MCF 10A (cell line): ENCODE results near the gene LDLRAD4. TPM values are rescaled to one million over a fixed set of nuclear protein-coding genes. Genes with fewer than 3 reads are reported as not detected.

Source experiments
- BruUV-seq: library from RNA; stranded (reverse); fragments of 400-500 nt; replicated peaks from 2 replicates; lab custom pipeline; 2021; lab: Mats Ljungman, UMichigan
- CTCF ChIA-PET: fragments of 300-600 bp; sonication (Branson Sonifier 250); formaldehyde crosslinking; extraction: SDS; loops from one replicate; lab custom pipeline; 2021; ENCODE audit warnings: antibody characterized with exemption, inconsistent platforms; lab: Yijun Ruan, JAX
- POLR2A ChIA-PET: fragments of 300-600, 350-650 bp; sonication (Branson Sonifier 250); formaldehyde crosslinking; extraction: SDS; loops from one replicate; lab custom pipeline; 2020; ENCODE audit warnings: antibody characterized with exemption, inconsistent platforms; lab: Yijun Ruan, JAX
- DNase-seq: peaks from one replicate; pipeline ENCODE4 v3.0.0-alpha.2; 2018; ENCODE audit not compliant: unreplicated experiment
- H3K27ac Mint-ChIP-seq: one replicate; pipeline ENCODE4 v1.8.0; 2022; ENCODE audit warnings: mild to moderate bottlenecking, low read depth, mixed read lengths; ENCODE audit not compliant: unreplicated experiment
- H3K27me3 Mint-ChIP-seq: one replicate; pipeline ENCODE4 v1.8.0; 2022; ENCODE audit warnings: mixed read lengths; ENCODE audit not compliant: insufficient read depth, unreplicated experiment
- H3K36me3 Mint-ChIP-seq: one replicate; pipeline ENCODE4 v1.8.0; 2022; ENCODE audit warnings: mild to moderate bottlenecking, moderate library complexity, mixed read lengths; ENCODE audit not compliant: insufficient read depth, unreplicated experiment
- H3K4me1 Mint-ChIP-seq: one replicate; pipeline ENCODE4 v1.8.0; 2022; ENCODE audit warnings: mixed read lengths; ENCODE audit not compliant: insufficient read depth, unreplicated experiment
- H3K4me3 Mint-ChIP-seq: one replicate; pipeline ENCODE4 v1.8.0; 2022; ENCODE audit warnings: mild to moderate bottlenecking, moderate library complexity, mixed read lengths; ENCODE audit not compliant: unreplicated experiment
- H3K9me3 Mint-ChIP-seq: one replicate; pipeline ENCODE4 v1.8.0; 2022; ENCODE audit warnings: mixed read lengths; ENCODE audit not compliant: unreplicated experiment
- intact Hi-C: fragments of 100-400 bp; cut with micrococcal nuclease; formaldehyde crosslinking; loops from 2 replicates; pipeline ENCODE4 v1.14.1; 2022
- total RNA-seq: library from RNA; stranded (reverse); gene quantifications from 2 replicates; pipeline ENCODE4 v1.2.3, GENCODE V29; 2022
- TF ChIP-seq, protein P1 (sequence below): fragments of 200-600 bp; IDR thresholded peaks from one replicate; pipeline ENCODE4 v1.8.0; 2022; ENCODE audit warnings: antibody characterized with exemption, mild to moderate bottlenecking; ENCODE audit not compliant: unreplicated experiment

The LDLRAD4 gene
- total RNA-seq, 1 experiment from 2014 or later: not detected

DNA sequence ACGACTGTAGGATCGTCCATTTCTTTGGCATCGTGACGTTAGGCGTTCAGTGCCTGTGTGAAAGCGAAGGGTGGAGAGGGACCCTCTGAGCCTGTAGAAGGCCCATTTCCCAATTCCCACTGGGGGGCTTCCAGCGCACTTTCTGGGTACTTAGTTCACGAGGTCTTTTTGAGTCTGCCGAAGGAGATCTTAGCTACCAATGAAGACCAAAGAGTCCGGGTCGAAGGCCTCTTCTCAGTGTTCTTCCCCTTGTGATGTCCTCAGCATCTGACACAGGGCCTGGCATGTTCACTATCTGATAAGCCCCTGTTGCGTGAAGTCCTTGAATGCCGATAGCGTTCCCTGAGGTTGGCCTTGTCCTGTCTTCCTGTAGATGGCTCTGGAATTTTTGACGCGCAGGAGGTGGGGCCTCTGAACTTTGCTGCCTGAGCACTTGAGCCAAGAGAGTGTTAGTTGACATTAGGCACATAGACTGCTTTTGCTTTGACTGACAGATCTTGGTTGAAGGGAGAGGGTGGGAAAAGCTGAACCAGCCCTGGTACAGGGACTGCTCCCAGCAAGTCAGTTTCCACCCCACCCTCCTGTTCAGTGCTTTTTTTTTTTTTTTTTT is 52.8 kb downstream of the LDLRAD4 start:
- no peak overlapping the region for H3K4me3 Mint-ChIP-seq
- no peaks in the 10 kb centered on the region for H3K4me1 Mint-ChIP-seq
- no TSS peak for BruUV-seq
- H3K36me3 Mint-ChIP-seq: no peaks in the 10 kb centered on the region
- H3K27me3 Mint-ChIP-seq: peaks cover 20% of the 10 kb centered on the region
- TF ChIP-seq, protein P1, sequence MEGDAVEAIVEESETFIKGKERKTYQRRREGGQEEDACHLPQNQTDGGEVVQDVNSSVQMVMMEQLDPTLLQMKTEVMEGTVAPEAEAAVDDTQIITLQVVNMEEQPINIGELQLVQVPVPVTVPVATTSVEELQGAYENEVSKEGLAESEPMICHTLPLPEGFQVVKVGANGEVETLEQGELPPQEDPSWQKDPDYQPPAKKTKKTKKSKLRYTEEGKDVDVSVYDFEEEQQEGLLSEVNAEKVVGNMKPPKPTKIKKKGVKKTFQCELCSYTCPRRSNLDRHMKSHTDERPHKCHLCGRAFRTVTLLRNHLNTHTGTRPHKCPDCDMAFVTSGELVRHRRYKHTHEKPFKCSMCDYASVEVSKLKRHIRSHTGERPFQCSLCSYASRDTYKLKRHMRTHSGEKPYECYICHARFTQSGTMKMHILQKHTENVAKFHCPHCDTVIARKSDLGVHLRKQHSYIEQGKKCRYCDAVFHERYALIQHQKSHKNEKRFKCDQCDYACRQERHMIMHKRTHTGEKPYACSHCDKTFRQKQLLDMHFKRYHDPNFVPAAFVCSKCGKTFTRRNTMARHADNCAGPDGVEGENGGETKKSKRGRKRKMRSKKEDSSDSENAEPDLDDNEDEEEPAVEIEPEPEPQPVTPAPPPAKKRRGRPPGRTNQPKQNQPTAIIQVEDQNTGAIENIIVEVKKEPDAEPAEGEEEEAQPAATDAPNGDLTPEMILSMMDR: no peak
- ChIA-PET POLR2A (no interaction called here), CTCF (no interaction called here)
- no peak overlapping the region for H3K27ac Mint-ChIP-seq
- H3K9me3 Mint-ChIP-seq: peaks cover 23% of the 10 kb centered on the region
- intact Hi-C loops: no loop called here
- DNase-seq: no peak

DNA sequence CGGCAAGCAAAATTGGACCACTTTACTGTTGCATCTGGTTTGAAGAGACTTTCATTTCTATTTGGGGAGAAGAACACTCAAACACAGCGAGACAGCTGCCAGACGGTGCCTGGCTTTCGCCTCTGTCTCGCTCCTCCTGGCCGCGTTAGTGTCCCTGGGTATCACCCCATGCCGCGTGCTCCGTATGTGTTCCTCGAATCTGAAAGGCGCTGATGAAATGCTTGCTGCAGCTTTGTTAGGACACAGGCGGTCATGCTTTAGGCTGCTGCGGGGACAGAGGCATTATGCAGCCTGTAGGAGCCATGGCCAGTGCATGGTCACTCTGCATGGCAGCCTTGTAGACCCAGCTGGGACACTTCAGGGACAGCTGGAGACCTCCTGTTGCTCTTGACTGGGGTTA is 53.9 kb downstream of the LDLRAD4 start:
- no peaks in the 10 kb centered on the region for H3K36me3 Mint-ChIP-seq
- no peak for DNase-seq
- peaks cover 20% of the 10 kb centered on the region for H3K27me3 Mint-ChIP-seq
- no peak overlapping the region for H3K4me3 Mint-ChIP-seq
- H3K9me3 Mint-ChIP-seq: peaks cover 23% of the 10 kb centered on the region
- POLR2A ChIA-PET: no interaction called here
- no TSS peak for BruUV-seq
- no peak overlapping the region for H3K27ac Mint-ChIP-seq
- intact Hi-C loops: no loop called here
- no peaks in the 10 kb centered on the region for H3K4me1 Mint-ChIP-seq
- TF ChIP-seq, protein P1: no peak
- CTCF ChIA-PET: interaction anchor here (0.6 kb wide), 1 partner anchor 1030 kb away, joined by 3 read pairs; no protein-coding TSS in a partner anchor

DNA sequence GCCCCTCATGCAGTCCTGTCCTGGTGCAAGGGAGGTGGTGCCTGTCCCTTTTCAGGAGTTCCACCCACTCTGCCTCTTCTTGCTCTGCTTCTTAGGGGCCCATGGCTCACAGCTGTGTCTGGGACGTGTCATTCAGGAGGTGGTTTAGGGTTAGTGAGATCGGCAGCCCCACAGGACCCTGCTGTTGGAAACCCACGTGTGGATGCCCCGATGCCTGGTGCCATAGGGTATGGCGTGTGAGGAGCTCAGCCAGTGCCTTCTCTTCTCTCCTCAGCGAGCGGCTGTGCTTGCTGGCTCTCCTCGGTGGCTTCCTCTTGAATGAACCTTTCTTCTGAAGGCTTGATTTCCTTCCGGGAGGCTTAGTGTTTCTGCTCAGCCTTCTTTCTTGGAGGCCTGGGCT is 55.2 kb downstream of the LDLRAD4 start:
- intact Hi-C loops: no loop called here
- BruUV-seq: no TSS peak
- POLR2A ChIA-PET: no interaction called here
- no peak for DNase-seq
- Mint-ChIP-seq H3K36me3 (no peaks in the 10 kb centered on the region), H3K4me3 (no peak overlapping the region), H3K9me3 (peaks cover 23% of the 10 kb centered on the region), H3K27ac (no peak overlapping the region), H3K27me3 (peaks cover 11% of the 10 kb centered on the region), H3K4me1 (no peaks in the 10 kb centered on the region)
- TF ChIP-seq, protein P1: no peak
- CTCF ChIA-PET: interaction anchor here (0.9 to 1.0 kb wide), 2 partner anchors 58 to 524 kb away, joined by 3 read pairs; no protein-coding TSS in a partner anchor

DNA sequence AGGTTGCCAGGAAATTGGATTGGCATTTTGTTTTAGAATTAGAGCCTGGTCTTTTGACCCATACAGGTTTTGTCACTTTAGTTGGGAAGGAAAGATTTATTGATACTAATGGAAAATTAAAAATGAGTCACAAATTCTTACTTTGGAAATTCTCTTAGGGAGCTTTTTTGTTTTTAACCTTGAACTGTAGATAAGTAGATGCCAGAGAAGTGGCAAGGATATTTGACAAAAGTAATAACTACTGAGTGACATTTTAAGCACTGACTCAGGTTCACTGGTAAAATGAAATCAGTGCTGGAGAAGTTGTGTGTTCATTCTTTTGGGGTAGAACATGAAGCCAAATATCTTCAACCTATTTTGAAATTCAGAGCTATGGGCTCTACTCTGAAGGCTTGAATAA is 56.5 kb downstream of the LDLRAD4 start:
- intact Hi-C loops: no loop called here
- H3K4me3 Mint-ChIP-seq: no peak overlapping the region
- no peaks in the 10 kb centered on the region for H3K4me1 Mint-ChIP-seq
- no peak overlapping the region for H3K27ac Mint-ChIP-seq
- TF ChIP-seq, protein P1: no peak
- no peak for DNase-seq
- H3K27me3 Mint-ChIP-seq: no peaks in the 10 kb centered on the region
- ChIA-PET CTCF (interaction anchor here (0.6 to 0.7 kb wide), 2 partner anchors 80 to 818 kb away, joined by 3 to 4 read pairs; no protein-coding TSS in a partner anchor), POLR2A (interaction anchor here (0.5 kb wide), 1 partner anchor 11 kb away, joined by 3 read pairs; no protein-coding TSS in a partner anchor)
- H3K9me3 Mint-ChIP-seq: peaks cover 15% of the 10 kb centered on the region
- no TSS peak for BruUV-seq
- no peaks in the 10 kb centered on the region for H3K36me3 Mint-ChIP-seq
